ENCODE results near the gene SLAMF6. TPM values are rescaled to one million over a fixed set of nuclear protein-coding genes. Genes with fewer than 3 reads are reported as not detected.

Gene SLAMF6
- total and polyA plus RNA-seq, 11 donors = 0.09 to 3.8 (median 0.30) TPM

GRCh38 chr1:160491017-160491416 lies 32.0 kb downstream of the SLAMF6 start:
- DNase-seq (no peak), ATAC-seq (no peak)
- Histone ChIP-seq H3K4me1 (no peaks in the 10 kb centered on the region), H3K9me3 (peaks cover 0 to 5% (median 0%) of the 10 kb centered on the region in 12 donors), H3K4me3 (no peak overlapping the region), H3K27ac (no peak overlapping the region), H3K36me3 (peaks cover 0 to 10% (median 0%) of the 10 kb centered on the region in 9 donors), H3K27me3 (no peaks in the 10 kb centered on the region)
- intact Hi-C loops (cut with DNase I) = no loop called here
- 68 to 76% (median 70%) methylated on average over 4 of the region's 4 CpGs for WGBS, 4 donors
- TF ChIP-seq CTCF (IDR thresholded peaks at IDR 0.05) = no peak
- no peak for TF ChIP-seq POLR2A (IDR thresholded peaks at IDR 0.05)

- H3K4me1 ChIP-seq = no peaks in the 10 kb centered on the region
- ATAC-seq = no peak
- H3K27me3 ChIP-seq = no peaks in the 10 kb centered on the region
- WGBS, 4 donors = 74 to 82% (median 76%) methylated on average over 4 of the region's 4 CpGs
- no peak for TF ChIP-seq CTCF (IDR thresholded peaks at IDR 0.05)
- no peak overlapping the region for H3K4me3 ChIP-seq
- peaks cover 0 to 11% (median 0%) of the 10 kb centered on the region in 9 donors for H3K36me3 ChIP-seq
- no peak overlapping the region for H3K27ac ChIP-seq
- DNase-seq = no peak
- peaks cover 0 to 5% (median 0%) of the 10 kb centered on the region in 12 donors for H3K9me3 ChIP-seq
- intact Hi-C loops (cut with DNase I) = no loop called here
Observed at GRCh38 chr1:160489513-160490261, 33.4 kb downstream of the SLAMF6 start.

- Histone ChIP-seq H3K27ac (no peak overlapping the region), H3K9me3 (no peaks in the 10 kb centered on the region), H3K36me3 (peaks cover 0 to 11% (median 0%) of the 10 kb centered on the region in 9 donors), H3K27me3 (no peaks in the 10 kb centered on the region), H3K4me3 (no peak overlapping the region), H3K4me1 (no peaks in the 10 kb centered on the region)
- intact Hi-C loops (cut with DNase I) = no loop called here
- no peak for TF ChIP-seq CTCF (IDR thresholded peaks at IDR 0.05)
- TF ChIP-seq POLR2A (IDR thresholded peaks at IDR 0.05) = no peak
- 80 to 90% (median 85%) methylated on average over 4 of the region's 4 CpGs for WGBS, 4 donors
- no peak for ATAC-seq
- DNase-seq = no peak
Observed at GRCh38 chr1:160488347-160489058, 34.6 kb downstream of the SLAMF6 start.

- no peak for TF ChIP-seq CTCF (IDR thresholded peaks at IDR 0.05)
- TF ChIP-seq POLR2A (IDR thresholded peaks at IDR 0.05) = no peak
- intact Hi-C loops (cut with DNase I) = no loop called here
- no peak for ATAC-seq
- Histone ChIP-seq H3K27ac (no peak overlapping the region), H3K4me3 (no peak overlapping the region), H3K9me3 (no peaks in the 10 kb centered on the region), H3K4me1 (no peaks in the 10 kb centered on the region), H3K27me3 (no peaks in the 10 kb centered on the region), H3K36me3 (peaks cover 0 to 11% (median 0%) of the 10 kb centered on the region in 9 donors)
- no peak for DNase-seq
- WGBS, 4 donors = 32 to 48% (median 37%) methylated on average over 4 of the region's 4 CpGs
Observed at GRCh38 chr1:160486453-160486852, 36.6 kb downstream of the SLAMF6 start.
